ENCODE data around the gene CDA. TPM values are rescaled to one million over a fixed set of nuclear protein-coding genes. Genes with fewer than 3 reads are reported as not detected.

The CDA gene
- polyA plus RNA-seq (ENCODE audit: insufficient read length in 3 of 3) = 1 to 10 TPM; 5.2 to 6.2 (median 6.1) TPM

GRCh38 chr1:20588634-20589225, at the start of gene CDA:
CDA (plus strand) TSS chr1:20589097; CDS start chr1:20589130, 33 bp downstream.
- DNase-seq (ENCODE audit: low read depth in 3 of 3, low spot score in 2 of 3) = no peak

GRCh38 chr1:20540281-20540680, 48.6 kb upstream of the CDA start:
- no peak for DNase-seq (ENCODE audit: low read depth in 3 of 3, low spot score in 2 of 3)

GRCh38 chr1:20546637-20547036, 42.3 kb upstream of the CDA start:
- DNase-seq (ENCODE audit: low read depth in 3 of 3, low spot score in 2 of 3) = no peak

GRCh38 chr1:20551161-20551560, 37.7 kb upstream of the CDA start:
- DNase-seq (ENCODE audit: low read depth in 3 of 3, low spot score in 2 of 3) = no peak

- DNase-seq (ENCODE audit: low read depth in 3 of 3, low spot score in 2 of 3) = peak; percentile 69 to 82 (median 79)
Measured at GRCh38 chr1:20551945-20552727, 36.8 kb upstream of the CDA start, which contains the start of gene FAM43B. FAM43B (plus strand) TSS chr1:20552573; CDS start chr1:20552974, 401 bp downstream.

- DNase-seq (ENCODE audit: low read depth in 3 of 3, low spot score in 2 of 3) = peak in 1 of 3 donors; percentile 12
Measured at GRCh38 chr1:20552728-20553445, 36.0 kb upstream of the CDA start.

- no peak for DNase-seq (ENCODE audit: low read depth in 3 of 3, low spot score in 2 of 3)
Measured at GRCh38 chr1:20555025-20555757, 33.7 kb upstream of the CDA start.

GRCh38 chr1:20555758-20556120, 33.2 kb upstream of the CDA start:
- DNase-seq (ENCODE audit: low read depth in 3 of 3, low spot score in 2 of 3) = no peak

GRCh38 chr1:20558191-20558590, 30.7 kb upstream of the CDA start:
- DNase-seq (ENCODE audit: low read depth in 3 of 3, low spot score in 2 of 3) = no peak

- DNase-seq (ENCODE audit: low read depth in 3 of 3, low spot score in 2 of 3) = no peak
Measured at GRCh38 chr1:20560966-20561365, 27.9 kb upstream of the CDA start.

- no peak for DNase-seq (ENCODE audit: low read depth in 3 of 3, low spot score in 2 of 3)
Measured at GRCh38 chr1:20565234-20565633, 23.7 kb upstream of the CDA start.

- no peak for DNase-seq (ENCODE audit: low read depth in 3 of 3, low spot score in 2 of 3)
Measured at GRCh38 chr1:20569523-20570098, 19.3 kb upstream of the CDA start.

- DNase-seq (ENCODE audit: low read depth in 3 of 3, low spot score in 2 of 3) = no peak
Measured at GRCh38 chr1:20571427-20571826, 17.5 kb upstream of the CDA start.

GRCh38 chr1:20573987-20574386, 14.9 kb upstream of the CDA start:
- no peak for DNase-seq (ENCODE audit: low read depth in 3 of 3, low spot score in 2 of 3)

- DNase-seq (ENCODE audit: low read depth in 3 of 3, low spot score in 2 of 3) = peak in 2 of 3 donors; percentile 67 to 71
Measured at GRCh38 chr1:20574686-20575540, 14.0 kb upstream of the CDA start.

- DNase-seq (ENCODE audit: low read depth in 3 of 3, low spot score in 2 of 3) = no peak
Measured at GRCh38 chr1:20575541-20576336, 13.2 kb upstream of the CDA start.

- no peak for DNase-seq (ENCODE audit: low read depth in 3 of 3, low spot score in 2 of 3)
Measured at GRCh38 chr1:20578062-20578461, 10.8 kb upstream of the CDA start.

GRCh38 chr1:20578721-20579395, 10.0 kb upstream of the CDA start:
- DNase-seq (ENCODE audit: low read depth in 3 of 3, low spot score in 2 of 3) = no peak

Measured in right renal cortex interstitium (tissue), 3 donors.